ENCODE measurements around the gene KCNK1.

GRCh38 chr1:233689748-233690254, 75.9 kb downstream of the KCNK1 start:
- TF ChIP-seq, protein P1, sequence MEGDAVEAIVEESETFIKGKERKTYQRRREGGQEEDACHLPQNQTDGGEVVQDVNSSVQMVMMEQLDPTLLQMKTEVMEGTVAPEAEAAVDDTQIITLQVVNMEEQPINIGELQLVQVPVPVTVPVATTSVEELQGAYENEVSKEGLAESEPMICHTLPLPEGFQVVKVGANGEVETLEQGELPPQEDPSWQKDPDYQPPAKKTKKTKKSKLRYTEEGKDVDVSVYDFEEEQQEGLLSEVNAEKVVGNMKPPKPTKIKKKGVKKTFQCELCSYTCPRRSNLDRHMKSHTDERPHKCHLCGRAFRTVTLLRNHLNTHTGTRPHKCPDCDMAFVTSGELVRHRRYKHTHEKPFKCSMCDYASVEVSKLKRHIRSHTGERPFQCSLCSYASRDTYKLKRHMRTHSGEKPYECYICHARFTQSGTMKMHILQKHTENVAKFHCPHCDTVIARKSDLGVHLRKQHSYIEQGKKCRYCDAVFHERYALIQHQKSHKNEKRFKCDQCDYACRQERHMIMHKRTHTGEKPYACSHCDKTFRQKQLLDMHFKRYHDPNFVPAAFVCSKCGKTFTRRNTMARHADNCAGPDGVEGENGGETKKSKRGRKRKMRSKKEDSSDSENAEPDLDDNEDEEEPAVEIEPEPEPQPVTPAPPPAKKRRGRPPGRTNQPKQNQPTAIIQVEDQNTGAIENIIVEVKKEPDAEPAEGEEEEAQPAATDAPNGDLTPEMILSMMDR (conservative IDR thresholded peaks at IDR 0.05): no peak
- no peak for TF ChIP-seq EZH2 (IDR thresholded peaks at IDR 0.05; ENCODE audit: low read depth)
